Measurements from ENCODE around the gene MYPOP. TPM values are rescaled to one million over a fixed set of nuclear protein-coding genes. Genes with fewer than 3 reads are reported as not detected.

The MYPOP gene
- total and polyA plus RNA-seq, 2 of the 13 experiments (the other 11 are each of a cell fraction or from before 2014, with no cell fraction given) = 2.3 to 2.7 TPM

GRCh38 chr19:45902651-45903625 is 525 bp upstream of the MYPOP start (continued):
- TF ChIP-seq PRDM15 (CRISPR knock-in tag; IDR thresholded peaks at IDR 0.05) = peak; percentile 96
- peak; percentile 70; the same call in 1 of the 2 replicates for TF ChIP-seq GABPB1 (CRISPR knock-in tag; IDR thresholded peaks at IDR 0.05)
- no peak for TF ChIP-seq FOXK2 (IDR thresholded peaks at IDR 0.05)
- no peak for TF ChIP-seq BATF2 (CRISPR knock-in tag; IDR thresholded peaks at IDR 0.05)
- TF ChIP-seq, protein P1, sequence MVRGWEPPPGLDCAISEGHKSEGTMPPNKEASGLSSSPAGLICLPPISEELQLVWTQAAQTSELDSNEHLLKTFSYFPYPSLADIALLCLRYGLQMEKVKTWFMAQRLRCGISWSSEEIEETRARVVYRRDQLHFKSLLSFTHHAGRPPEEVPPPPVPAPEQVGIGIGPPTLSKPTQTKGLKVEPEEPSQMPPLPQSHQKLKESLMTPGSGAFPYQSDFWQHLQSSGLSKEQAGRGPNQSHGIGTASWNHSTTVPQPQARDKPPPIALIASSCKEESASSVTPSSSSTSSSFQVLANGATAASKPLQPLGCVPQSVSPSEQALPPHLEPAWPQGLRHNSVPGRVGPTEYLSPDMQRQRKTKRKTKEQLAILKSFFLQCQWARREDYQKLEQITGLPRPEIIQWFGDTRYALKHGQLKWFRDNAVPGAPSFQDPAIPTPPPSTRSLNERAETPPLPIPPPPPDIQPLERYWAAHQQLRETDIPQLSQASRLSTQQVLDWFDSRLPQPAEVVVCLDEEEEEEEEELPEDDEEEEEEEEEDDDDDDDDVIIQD (CRISPR knock-in tag; IDR thresholded peaks at IDR 0.05; ENCODE audit: low read depth) = no peak
- TF ChIP-seq, protein P2, sequence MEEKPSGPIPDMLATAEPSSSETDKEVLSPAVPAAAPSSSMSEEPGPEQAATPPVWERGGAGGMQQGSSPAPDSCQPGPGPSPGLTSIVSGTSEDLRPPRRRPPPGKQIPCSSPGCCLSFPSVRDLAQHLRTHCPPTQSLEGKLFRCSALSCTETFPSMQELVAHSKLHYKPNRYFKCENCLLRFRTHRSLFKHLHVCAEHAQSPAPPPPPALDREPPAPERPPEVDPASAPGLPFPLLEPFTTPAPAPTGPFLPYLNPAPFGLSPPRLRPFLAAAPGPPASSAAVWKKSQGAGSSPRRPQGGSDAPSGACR (CRISPR knock-in tag; IDR thresholded peaks at IDR 0.05) = 0 out of 2 replicates have a peak, but pooled peaks have one; percentile 6
- TF ChIP-seq ZKSCAN1 (IDR thresholded peaks at IDR 0.05; ENCODE audit: low read length) = no peak
- peak; percentile 64; the same call in 1 of the 2 replicates for TF ChIP-seq KAT8 (CRISPR knock-in tag; IDR thresholded peaks at IDR 0.05)
- peak; percentile 57 for TF ChIP-seq ZNF143 (CRISPR knock-in tag; IDR thresholded peaks at IDR 0.05)
- no peak for TF ChIP-seq ZNF460 (CRISPR knock-in tag; IDR thresholded peaks at IDR 0.05; ENCODE audit: borderline replicate concordance)
- TF ChIP-seq, protein P3, sequence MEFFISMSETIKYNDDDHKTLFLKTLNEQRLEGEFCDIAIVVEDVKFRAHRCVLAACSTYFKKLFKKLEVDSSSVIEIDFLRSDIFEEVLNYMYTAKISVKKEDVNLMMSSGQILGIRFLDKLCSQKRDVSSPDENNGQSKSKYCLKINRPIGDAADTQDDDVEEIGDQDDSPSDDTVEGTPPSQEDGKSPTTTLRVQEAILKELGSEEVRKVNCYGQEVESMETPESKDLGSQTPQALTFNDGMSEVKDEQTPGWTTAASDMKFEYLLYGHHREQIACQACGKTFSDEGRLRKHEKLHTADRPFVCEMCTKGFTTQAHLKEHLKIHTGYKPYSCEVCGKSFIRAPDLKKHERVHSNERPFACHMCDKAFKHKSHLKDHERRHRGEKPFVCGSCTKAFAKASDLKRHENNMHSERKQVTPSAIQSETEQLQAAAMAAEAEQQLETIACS (CRISPR knock-in tag; IDR thresholded peaks at IDR 0.05) = peak; percentile 58
- no peak for TF ChIP-seq ZSCAN25 (CRISPR knock-in tag; IDR thresholded peaks at IDR 0.05)
- no peak for TF ChIP-seq HNF4A (CRISPR knock-in tag; IDR thresholded peaks at IDR 0.05)
- TF ChIP-seq TBX2 (CRISPR knock-in tag; IDR thresholded peaks at IDR 0.05; ENCODE audit: borderline replicate concordance) = peak; percentile 42
- no peak; the same call in 1 of the 2 replicates for TF ChIP-seq DNMT3B (CRISPR knock-in tag; conservative IDR thresholded peaks at IDR 0.05)
- TF ChIP-seq FOXC1 (CRISPR knock-in tag; IDR thresholded peaks at IDR 0.05; ENCODE audit: borderline replicate concordance) = no peak; the same call in 1 of the 2 replicates
- TF ChIP-seq GTF3A (CRISPR knock-in tag; conservative IDR thresholded peaks at IDR 0.05) = no peak
- 0 out of 2 replicates have a peak, but pooled peaks have one; percentile 46 for TF ChIP-seq TAF1 (CRISPR knock-in tag; IDR thresholded peaks at IDR 0.05)
- TF ChIP-seq ZNF547 (CRISPR knock-in tag; IDR thresholded peaks at IDR 0.05) = peak; percentile 84
- TF ChIP-seq KDM5B (CRISPR knock-in tag; IDR thresholded peaks at IDR 0.05; ENCODE audit: borderline replicate concordance) = peak; percentile 43; the same call in 1 of the 2 replicates
- peak; percentile 69 for TF ChIP-seq ZNF883 (CRISPR knock-in tag; IDR thresholded peaks at IDR 0.05; ENCODE audit: not compliant biosample characterization)
- TF ChIP-seq CENPT (CRISPR knock-in tag; IDR thresholded peaks at IDR 0.05; ENCODE audit: low read depth) = peak; percentile 41; the same call in 1 of the 2 replicates
